NCI-H510A (cell line): ENCODE measurements around the gene COASY.
"Not testable (repeated sequence)": the region's sequence is repeated elsewhere in the genome, so short reads cannot be mapped to it uniquely, and the experiment has no call there.

Experiments used
- DNase-seq: peaks from one replicate; lab custom pipeline; 2025; lab: John Stamatoyannopoulos, UW

COASY gene

DNA sequence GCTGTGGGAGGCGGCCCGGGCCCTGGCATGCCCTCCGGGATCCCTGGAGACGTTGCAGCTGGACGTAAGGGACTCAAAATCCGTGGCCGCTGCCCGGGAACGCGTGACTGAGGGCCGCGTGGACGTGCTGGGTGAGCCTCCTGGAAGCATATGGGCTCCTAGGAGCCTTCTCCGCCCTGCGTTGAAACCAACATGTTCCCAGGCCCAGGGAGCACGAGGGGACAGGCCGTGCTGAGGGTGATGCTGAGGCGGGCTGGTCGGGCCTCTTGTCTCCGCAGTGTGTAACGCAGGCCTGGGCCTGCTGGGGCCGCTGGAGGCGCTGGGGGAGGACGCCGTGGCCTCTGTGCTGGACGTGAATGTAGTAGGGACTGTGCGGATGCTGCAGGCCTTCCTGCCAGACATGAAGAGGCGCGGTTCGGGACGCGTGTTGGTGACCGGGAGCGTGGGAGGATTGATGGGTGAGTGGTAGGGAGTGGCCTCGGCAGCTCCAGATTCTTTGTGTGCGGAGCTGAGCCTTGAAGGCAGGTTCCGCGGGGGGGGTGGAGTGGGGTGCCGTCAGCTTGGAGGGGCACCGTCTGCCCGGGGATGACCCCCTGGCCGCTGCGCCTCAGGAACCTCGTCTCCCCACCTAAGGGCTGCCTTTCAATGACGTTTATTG lies 8.7 kb upstream of the COASY start:
- DNase-seq = no peak

DNA sequence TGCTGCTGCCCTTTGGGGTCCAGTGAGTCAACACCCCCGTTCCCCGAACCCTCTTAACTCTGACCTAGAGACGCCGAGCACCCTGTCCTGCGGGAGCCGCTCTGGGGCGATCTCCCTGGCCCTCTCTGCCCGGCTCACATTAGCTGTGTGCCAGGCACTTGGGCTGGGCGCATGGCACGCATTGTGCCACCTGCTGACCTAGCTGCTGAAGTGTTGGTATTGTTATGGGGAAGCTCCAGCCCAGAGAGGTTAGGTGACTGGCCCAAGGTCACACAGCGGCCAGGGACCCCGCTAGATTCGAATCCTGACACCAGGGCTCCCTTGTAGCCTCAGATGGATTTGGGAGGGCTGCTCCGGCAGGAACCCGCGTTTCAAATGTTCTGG lies 8.1 kb upstream of the COASY start:
- DNase-seq = no peak

DNA sequence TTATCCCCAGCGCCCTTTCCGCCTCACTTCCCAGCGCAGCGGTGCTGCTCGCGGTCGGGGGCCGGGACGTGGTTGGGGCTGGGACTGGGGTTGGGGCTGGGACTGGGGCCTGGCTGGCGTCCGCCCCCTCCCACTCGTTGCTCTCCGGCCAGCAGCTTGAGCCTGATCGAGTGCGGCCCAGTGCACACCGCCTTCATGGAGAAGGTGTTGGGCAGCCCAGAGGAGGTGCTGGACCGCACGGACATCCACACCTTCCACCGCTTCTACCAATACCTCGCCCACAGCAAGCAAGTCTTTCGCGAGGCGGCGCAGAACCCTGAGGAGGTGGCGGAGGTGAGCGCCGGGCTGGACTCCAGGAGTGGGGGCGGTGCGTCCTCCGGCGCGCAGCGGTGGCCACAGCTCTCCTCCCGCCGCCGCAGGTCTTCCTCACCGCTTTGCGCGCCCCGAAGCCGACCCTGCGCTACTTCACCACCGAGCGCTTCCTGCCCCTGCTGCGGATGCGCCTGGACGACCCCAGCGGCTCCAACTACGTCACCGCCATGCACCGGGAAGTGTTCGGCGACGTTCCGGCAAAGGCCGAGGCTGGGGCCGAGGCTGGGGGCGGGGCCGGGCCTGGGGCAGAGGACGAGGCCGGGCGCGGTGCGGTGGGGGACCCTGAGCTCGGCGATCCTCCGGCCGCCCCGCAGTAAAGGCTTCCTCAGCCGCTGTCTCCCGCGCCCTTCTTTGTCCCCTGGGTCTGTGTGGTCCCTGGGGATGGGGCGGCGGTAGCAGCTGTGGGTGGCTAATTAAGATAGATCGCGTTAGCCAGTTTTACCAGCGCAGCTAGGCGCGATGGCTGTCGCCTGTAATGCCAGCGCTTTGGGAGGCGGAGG lies 7.5 kb upstream of the COASY start:
- peak; percentile 60 for DNase-seq

DNA sequence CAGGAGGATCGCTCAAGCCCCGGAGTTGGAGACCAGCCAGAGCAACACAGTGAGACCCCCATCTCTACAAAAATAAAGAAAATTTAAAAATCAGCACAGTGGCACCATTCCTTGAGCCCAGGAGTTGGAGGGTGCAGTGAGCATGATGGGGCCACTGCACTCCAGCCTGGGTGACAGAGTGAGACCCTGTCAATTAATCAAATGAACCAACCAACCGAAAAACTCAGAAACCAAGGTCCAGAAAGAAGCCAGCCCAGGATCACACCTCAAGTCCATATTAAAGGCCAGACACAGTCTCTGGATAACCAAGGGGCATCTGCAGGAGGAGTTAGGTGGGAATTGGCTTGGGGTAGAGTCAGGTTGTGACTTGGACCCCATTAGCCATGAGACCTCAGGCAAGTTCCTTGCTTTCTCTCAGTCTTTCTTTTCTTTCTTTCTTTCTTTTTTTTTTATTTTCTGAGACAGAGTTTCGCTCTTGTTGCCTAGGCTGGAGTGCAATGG lies 6.8 kb upstream of the COASY start:
- DNase-seq = no peak

DNA sequence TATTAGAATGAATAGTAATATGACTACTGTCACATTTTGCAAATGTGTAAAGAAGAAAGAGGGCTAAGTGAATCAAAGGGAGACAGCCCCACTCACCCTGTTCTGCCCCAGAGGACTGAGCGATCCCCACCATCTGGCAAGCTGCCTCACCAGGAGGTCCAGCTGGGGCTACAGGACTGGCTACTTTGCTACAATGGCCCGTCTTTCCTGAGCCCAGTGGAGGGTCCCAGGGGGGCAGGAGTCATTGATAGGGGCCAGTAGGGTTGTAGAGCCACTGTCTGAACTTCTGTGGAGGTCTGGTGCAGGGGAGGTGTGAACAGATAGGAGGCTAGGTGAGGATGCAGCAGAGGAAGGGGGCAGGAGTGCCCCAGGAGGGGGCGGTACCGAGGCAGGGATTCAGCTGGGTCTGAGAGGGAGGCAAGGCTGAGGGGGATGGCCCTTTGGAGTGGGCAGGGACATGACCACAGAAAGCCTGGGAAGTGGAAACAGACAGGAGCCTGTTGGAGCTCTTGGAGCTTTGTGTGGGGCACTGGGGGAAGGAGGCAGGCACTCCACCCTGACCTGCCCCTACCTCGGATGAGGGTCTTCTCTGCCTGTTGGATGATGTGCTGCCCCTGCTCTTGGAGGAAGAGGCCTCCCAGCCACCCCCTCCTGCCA lies 5.9 kb upstream of the COASY start:
- not testable (repeated sequence) for DNase-seq

DNA sequence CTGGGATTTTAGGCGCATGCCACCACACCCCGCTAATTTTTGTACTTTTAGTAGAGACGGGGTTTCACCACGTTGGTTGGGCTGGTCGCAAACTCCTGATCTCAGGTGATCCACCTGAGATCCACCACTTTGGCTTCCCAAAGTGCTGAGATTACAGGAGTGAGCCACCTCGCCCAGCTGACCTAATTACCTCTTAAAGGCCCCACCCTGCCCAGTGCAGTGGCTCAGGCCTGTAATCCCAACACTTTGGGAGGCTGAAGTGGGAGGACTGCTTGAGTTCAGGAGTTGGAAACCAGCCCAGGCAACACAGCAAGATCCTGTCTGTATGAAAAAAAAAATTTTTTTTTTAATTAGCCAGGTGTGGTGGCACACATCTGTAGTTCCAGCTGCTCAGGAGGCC lies 2.9 kb upstream of the COASY start:
- DNase-seq = no peak

DNA sequence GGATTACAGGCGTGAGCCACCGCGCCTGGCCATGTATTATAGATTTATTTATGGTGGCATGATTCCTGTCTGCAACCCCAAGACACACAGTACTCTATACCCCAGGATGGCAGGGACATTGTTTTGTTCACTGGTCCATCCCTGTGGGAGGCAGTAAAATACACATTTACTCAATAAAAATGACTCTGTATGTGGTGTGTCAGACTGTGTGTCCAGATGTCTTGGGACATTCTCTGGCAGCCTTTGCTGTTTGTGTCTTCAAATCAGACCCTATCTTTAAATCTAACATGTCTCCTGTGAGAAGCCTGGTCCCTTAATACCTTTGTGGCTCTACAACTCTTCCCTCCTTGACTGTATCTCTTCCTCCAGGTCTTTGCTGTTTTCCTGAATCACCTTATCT lies 1.7 kb upstream of the COASY start:
- DNase-seq = no peak

DNA sequence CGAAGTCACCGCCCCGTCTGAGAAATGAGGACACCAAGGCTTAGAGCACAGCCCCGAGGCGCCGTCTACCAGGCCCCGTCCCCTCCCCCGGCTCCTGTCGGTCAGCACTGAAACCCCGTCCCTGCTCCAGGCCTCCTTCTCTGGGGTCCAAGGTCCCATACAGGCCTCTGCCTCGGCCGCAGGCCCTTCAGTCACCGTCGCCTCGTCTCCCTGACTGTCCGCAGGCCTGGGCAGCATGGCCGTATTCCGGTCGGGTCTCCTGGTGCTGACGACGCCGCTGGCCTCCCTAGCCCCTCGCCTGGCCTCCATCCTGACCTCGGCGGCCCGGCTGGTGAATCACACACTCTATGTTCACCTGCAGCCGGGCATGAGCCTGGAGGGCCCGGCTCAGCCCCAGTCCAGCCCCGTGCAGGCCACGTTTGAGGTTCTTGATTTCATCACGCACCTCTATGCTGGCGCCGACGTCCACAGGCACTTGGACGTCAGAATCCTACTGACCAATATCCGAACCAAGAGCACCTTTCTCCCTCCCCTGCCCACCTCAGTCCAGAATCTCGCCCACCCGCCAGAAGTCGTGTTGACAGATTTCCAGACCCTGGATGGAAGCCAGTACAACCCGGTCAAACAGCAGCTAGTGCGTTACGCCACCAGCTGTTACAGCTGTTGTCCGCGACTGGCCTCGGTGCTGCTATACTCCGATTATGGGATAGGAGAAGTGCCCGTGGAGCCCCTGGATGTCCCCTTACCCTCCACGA lies 617 bp downstream of the COASY start:
- no peak for DNase-seq

DNA sequence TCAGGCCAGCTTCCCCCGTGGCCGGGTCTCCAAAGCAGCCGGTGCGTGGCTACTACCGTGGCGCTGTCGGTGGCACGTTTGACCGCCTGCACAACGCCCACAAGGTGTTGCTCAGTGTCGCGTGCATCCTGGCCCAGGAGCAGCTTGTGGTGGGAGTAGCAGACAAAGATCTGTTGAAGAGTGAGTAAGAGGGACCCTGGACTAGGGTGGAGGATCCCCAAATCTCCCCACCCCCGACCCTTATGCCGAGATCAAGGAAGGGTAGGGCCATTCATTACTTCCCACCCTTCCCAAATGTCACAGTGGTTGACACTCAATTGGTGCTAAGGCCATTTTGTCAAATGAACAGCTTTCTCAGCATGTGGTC lies 1.2 kb downstream of the COASY start:
- DNase-seq = no peak

DNA sequence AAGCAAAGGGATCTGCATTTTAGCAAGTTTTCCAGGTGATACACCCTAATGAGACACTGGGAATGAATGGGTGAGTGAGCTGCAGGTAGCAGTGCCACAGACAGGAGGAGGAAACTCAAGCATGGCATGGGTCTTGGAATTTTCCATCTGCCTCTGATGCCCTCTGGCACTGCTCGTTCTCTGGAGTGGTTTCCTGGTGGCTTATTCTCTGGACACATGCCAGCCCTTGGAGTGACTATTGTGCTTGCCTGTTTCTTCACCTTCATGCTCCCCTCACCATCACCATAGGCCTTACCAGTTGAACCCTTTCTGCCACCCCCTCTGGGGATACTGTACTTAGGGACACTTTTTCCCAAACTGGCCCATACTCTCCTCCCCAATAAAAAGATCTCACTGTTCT lies 1.6 kb downstream of the COASY start:
- no peak for DNase-seq

DNA sequence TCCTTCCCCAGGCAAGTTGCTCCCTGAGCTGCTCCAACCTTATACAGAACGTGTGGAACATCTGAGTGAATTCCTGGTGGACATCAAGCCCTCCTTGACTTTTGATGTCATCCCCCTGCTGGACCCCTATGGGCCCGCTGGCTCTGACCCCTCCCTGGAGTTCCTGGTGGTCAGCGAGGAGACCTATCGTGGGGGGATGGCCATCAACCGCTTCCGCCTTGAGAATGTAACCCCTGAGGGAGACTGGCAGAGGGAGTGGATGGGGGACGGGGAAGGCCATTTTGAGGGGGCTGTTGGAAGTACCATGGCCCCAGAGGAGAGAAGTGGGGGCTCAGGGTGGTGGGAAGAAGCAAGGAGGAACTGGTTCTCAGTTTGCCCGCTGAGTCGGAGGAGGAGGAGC lies 2.0 kb downstream of the COASY start:
- DNase-seq = no peak

DNA sequence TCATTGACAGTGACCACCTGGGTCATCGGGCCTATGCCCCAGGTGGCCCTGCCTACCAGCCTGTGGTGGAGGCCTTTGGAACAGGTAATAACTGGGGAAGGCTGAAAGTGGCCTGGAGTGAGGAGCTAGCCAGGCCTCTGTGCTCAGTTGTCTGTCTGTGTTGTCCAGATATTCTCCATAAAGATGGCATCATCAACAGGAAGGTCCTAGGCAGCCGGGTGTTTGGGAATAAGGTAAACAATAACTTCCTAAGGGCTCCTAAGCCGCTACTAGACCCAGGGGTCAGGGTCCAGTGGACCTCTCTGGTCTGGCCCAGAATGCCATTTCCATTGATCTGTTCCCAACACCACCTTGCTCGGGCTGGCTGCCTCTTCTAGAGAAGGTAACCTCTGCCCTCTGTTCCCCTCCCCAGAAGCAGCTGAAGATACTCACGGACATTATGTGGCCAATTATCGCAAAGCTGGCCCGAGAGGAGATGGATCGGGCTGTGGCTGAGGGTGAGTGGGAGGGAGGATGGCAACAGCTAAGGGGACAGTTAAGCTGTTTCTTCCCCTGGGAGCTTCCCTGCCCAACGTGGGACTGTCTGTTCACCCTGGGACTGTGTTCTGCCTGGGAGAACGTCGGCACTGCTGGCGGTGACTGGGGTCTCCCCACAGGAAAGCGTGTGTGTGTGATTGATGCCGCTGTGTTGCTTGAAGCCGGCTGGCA lies 3.0 kb downstream of the COASY start:
- DNase-seq = no peak

DNA sequence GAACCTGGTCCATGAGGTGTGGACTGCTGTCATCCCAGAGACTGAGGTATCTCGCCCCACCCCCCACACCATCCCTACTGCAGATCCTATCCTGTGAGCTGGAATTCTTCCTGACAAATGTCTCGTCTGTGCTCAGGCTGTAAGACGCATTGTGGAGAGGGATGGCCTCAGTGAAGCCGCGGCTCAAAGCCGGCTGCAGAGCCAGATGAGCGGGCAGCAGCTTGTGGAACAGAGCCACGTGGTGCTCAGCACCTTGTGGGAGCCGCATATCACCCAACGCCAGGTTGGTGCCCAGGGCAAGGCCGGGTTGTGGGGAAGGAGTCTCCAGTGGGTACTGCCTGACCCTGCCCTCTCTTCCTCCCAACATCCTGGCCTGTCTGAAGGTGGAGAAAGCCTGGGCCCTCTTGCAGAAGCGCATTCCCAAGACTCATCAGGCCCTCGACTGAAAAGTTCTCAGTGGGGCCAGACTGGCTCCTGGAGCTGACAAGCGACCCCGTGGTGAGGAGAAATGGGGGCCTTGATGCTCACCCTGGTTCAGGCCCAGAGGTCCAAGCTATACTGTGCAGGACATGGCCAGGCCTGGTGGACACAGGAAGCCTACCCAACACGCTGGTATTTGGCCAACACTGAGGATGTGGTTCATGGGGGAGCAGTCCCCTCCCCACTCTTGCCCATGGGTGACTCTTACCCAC lies 3.7 kb downstream of the COASY start:
- DNase-seq = no peak

DNA sequence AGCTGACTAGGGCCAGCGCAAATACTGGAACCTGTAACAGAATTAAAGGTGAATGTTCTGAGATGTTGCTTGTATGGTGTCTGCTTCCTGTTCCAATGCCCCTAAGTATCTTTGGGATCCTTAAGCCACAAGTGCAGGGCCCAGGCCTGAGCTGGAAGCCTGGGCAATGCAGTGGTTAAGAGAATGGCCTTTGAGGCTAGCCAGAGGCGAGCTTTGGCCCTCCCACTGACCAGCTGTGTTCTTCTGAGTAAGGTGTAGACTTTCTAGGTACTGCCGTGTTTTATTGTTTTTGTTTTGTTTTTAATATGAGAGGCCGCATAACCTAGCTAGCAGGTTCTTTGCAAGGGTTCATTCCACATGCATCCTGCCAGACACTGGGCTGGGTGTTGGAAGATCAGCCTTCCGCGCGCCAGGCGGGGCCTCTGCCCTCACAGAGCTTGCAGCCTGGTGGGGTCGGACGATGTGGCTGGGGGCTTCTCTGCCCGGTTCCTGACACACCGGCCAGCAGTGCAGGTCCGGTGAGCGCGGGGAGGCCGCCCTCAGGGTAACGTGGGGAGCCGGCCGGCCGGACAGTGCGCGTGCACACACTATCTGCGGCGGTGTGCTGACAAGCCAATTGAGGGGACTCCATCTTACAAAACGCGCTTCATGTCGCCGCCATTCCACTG lies 4.4 kb downstream of the COASY start:
- no peak for DNase-seq

DNA sequence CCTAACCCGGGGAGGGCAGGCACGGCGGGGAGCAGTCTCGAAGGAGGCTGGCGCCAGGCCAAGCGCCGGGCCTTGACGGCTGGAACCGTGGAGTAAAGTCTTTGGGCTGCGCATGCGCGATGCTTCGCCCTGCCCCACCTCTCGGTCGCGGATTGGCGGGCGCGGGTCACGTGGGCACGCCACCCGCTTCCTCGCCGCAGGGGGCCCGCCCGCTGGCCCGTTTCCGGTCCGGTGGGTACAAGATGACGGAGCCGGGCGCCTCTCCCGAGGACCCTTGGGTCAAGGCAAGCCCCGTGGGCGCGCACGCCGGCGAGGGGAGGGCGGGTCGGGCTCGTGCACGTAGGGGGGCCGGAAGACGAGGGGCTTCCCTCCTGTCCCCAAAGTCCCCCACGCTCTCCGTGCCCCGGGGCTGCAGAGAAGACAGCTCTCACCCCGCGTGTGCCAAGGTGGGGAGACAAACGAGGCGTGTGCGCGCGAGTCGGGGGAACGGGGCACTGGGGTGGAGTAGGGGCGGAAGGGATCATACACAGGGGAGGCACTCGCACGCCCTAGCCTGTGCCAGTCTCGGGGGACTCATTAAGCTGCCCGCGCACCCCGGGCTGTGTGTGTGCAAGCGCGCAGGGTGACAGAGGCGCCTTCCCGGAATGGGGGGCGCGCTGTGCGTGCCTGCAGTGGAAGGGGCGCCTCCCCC lies 5.1 kb downstream of the COASY start, which contains the start of gene MLX:
MLX (plus strand) TSS at position 218 of the 691 bp plus-strand sequence; CDS start at position 243, 25 bp downstream.
- DNase-seq = peak; percentile 91

DNA sequence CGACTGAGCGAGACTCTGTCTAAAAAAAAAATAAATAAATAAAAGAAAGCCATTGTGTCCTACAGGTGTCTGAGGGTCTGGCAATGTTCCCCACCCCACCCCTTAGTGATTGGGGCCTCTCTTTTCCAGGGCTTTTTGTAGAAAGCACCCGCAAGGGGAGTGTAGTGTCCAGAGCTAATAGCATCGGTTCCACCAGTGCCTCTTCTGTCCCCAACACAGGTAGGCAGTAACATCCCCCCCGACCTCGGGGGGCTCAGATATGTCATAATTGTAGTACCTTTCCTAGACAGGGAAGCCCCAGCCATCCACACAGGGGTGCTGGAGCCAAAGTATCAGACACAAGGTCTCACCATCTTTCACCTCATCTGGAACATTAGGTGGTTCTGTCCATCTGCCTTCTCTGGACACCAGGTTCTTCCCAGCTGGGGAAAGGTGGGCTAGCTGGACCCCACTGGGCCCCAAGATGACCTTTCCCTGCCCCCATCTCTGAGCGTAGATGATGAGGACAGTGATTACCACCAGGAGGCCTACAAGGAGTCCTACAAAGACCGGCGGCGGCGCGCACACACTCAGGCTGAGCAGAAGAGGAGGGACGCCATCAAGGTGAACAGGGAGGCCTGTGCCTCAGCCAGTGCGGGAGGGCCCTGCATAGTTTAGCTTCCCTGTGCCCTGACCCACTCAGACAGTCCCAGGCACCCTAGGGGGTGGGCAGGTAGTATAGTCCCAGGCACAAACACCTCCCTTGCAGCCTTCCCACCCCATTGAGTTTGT lies 6.6 kb downstream of the COASY start:
- no peak for DNase-seq

DNA sequence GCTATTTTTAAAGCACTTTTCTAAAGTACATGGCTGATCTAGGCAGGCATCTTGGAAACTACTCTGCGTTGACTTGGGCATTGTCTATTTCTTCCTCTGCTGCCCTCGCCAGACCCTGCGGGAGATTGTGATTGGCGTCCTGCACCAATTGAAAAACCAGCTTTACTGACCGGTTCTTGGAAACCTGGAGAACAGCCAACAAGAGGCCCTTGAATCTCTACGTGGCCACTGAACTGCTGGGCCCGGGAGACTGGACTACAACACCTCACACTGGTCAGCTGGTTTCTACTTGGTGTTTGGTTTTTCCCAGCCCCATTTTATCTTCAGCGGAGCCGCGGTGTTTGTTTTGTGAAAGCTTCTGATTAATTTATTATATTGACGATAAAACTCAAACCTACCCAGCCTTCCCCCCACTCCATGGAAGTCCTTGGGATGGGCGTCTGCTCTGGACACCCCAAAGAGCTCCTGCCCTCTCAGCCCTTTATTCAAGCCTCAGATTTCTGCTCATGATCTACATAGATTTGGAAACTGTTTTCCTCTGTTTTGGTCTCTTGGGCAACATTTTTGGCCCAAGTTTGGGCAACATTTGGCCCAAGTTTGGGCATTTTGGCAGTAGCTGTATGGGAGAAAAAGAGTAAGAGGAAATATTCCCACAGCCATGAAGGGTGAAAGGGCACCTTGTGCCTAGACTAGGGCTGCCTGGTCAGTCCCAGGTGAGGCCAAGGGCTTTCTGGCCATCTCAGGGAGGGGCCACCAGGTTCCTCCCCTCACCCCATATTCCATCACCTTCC lies 9.7 kb downstream of the COASY start:
- DNase-seq = no peak

DNA sequence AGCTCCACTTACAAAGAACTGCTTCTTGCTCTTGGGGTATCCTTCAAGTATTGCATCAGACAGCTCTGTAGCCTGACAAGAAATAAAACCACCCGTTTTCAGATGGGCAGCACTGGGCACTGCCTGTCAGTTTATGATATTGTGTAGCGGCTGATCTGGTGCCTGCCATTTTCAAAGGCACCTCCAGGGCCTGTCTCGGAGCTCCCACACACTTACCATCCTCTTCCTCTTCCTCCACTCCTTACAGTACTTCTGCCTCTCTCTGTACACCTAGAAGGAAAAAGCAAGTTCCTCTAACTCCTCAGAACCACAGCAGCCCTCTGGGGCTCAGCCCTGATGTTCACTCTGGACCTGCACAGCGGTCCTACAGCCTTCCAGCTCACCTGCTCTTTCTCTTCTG lies 11.1 kb downstream of the COASY start:
- no peak for DNase-seq
